ENCODE data around the gene ST6GALNAC4.

DNA sequence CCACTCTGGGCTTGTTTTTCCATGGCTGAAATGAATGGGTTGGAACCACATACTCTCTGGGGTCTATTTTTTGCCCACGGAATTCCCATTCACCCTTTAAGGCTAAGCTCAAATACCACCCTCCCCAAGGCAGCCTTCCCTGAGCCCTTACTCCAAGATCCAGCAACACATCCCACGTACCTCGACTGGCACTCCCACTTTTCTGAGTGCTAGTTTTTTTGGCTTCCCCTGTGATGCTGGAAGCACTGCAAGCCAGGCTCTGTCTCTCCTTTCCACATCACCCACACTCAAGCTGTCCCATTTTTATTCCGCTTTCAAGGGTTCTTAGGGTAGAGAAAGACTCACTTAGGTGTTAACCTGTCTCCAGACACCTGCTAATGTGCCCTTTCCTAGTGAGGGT is 23.4 kb downstream of the ST6GALNAC4 start:
- TF ChIP-seq, protein P1, sequence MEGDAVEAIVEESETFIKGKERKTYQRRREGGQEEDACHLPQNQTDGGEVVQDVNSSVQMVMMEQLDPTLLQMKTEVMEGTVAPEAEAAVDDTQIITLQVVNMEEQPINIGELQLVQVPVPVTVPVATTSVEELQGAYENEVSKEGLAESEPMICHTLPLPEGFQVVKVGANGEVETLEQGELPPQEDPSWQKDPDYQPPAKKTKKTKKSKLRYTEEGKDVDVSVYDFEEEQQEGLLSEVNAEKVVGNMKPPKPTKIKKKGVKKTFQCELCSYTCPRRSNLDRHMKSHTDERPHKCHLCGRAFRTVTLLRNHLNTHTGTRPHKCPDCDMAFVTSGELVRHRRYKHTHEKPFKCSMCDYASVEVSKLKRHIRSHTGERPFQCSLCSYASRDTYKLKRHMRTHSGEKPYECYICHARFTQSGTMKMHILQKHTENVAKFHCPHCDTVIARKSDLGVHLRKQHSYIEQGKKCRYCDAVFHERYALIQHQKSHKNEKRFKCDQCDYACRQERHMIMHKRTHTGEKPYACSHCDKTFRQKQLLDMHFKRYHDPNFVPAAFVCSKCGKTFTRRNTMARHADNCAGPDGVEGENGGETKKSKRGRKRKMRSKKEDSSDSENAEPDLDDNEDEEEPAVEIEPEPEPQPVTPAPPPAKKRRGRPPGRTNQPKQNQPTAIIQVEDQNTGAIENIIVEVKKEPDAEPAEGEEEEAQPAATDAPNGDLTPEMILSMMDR (conservative IDR thresholded peaks at IDR 0.05) = no peak
- no peak for TF ChIP-seq ZFX (IDR thresholded peaks at IDR 0.05)
